Smooth muscle cell (in vitro differentiated cells): Measurements from ENCODE around the gene SYT15. TPM values are rescaled to one million over a fixed set of nuclear protein-coding genes. Genes with fewer than 3 reads are reported as not detected.
"Not testable (repeated sequence)": the region's sequence is repeated elsewhere in the genome, so short reads cannot be mapped to it uniquely, and the experiment has no call there.

Experiments
- DNase-seq: peaks from one replicate; lab custom pipeline; 2025; ENCODE audit not compliant: unreplicated experiment; lab: John Stamatoyannopoulos, UW
- H2AFZ ChIP-seq: fragments of 200-600 bp; sonication (generic); 2 replicates; pipeline ENCODE4 v1.6.0; 2016; ENCODE audit warnings: antibody characterized with exemption, low read depth, mild to moderate bottlenecking
- H3F3A ChIP-seq: fragments of 200-600 bp; sonication (generic); 2 replicates; pipeline ENCODE4 v1.6.0; 2017; ENCODE audit warnings: antibody characterized with exemption, low read depth
- H3K27ac ChIP-seq: fragments of 200-600 bp; sonication (generic); 2 replicates; pipeline ENCODE4 v1.5.1; 2016; ENCODE audit warnings: low read depth, mild to moderate bottlenecking
- H3K27me3 ChIP-seq: fragments of 200-600 bp; sonication (generic); 2 replicates; pipeline ENCODE4 v1.6.1; 2016; ENCODE audit warnings: low read depth, mild to moderate bottlenecking
- H3K36me3 ChIP-seq: fragments of 200-600 bp; sonication (generic); 2 replicates; pipeline ENCODE4 v1.5.1; 2016; ENCODE audit warnings: low read depth
- H3K4me1 ChIP-seq: fragments of 200-600 bp; sonication (generic); 2 replicates; pipeline ENCODE4 v1.5.1; 2016; ENCODE audit warnings: low read depth
- H3K4me2 ChIP-seq: fragments of 200-600 bp; sonication (generic); 2 replicates; pipeline ENCODE4 v1.6.0; 2016; ENCODE audit warnings: mild to moderate bottlenecking
- H3K4me3 ChIP-seq: fragments of 200-600 bp; sonication (generic); 2 replicates; pipeline ENCODE4 v1.5.1; 2016; ENCODE audit warnings: mild to moderate bottlenecking
- H3K79me2 ChIP-seq: fragments of 200-600 bp; sonication (generic); 2 replicates; pipeline ENCODE4 v1.6.0; 2016; ENCODE audit warnings: low read depth, mild to moderate bottlenecking
- H3K9ac ChIP-seq: fragments of 200-600 bp; sonication (generic); 2 replicates; pipeline ENCODE4 v1.6.0; 2016; ENCODE audit warnings: low read depth
- H3K9me3 ChIP-seq: fragments of 200-600 bp; sonication (generic); replicated peaks from 2 replicates; pipeline ENCODE4 v1.5.1; 2016; ENCODE audit warnings: low read depth
- H4K20me1 ChIP-seq: fragments of 200-600 bp; sonication (generic); 2 replicates; pipeline ENCODE4 v1.6.0; 2016; ENCODE audit warnings: low read depth
- polyA plus RNA-seq: library from polyadenylated mRNA; unstranded; fragments of >200 nt; fragmentation: Nextera tagmentation; extraction: Ambion mirVana; gene quantifications from 2 replicates; pipeline ENCODE4 v1.2.1, GENCODE V29; 2016
- total RNA-seq: library from RNA; depleted of rRNA; stranded (reverse); fragments of >200 nt; gene quantifications from 2 replicates; pipeline ENCODE4 v1.2.3, GENCODE V29; 2014

SYT15 gene
- total and polyA plus RNA-seq, 2 experiments from 2014 or later: 0.22 to 0.89 TPM

DNA sequence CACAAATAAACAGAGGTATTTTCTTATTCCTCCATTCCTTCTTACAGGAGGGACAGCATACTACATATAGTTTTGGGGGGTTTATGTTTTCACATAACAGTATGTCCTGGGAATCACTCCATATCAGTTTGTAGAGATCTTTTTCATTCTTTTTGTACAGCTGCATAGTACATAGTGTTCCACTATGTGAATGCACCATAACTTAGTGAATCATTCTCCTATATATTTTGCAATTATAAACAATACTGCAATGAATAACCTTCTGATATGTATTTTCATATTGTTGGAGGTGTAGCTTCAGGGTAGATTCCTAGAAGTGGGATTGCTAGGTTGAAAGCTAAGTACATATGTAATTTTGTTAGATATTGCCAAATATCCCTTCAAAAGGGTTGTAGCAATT, 61.1 kb downstream of the SYT15 start:
- H3K4me1 ChIP-seq, H3K4me2 ChIP-seq, H3K9ac ChIP-seq, H3K79me2 ChIP-seq, H4K20me1 ChIP-seq, H2AFZ ChIP-seq, H3K27me3 ChIP-seq, H3K4me3 ChIP-seq, H3K36me3 ChIP-seq, H3F3A ChIP-seq, H3K9me3 ChIP-seq, DNase-seq, H3K27ac ChIP-seq: not testable (repeated sequence)

Other genes with a start within 250 kb of the SYT15 start
- 50.3 and 81.1 TPM in 2 replicates for gene ANXA8L1, start 203.4 kb upstream of the SYT15 start, total RNA-seq
- 11.5 and 64.4 TPM in 2 replicates for gene ANXA8L1, start 203.4 kb upstream of the SYT15 start, polyA plus RNA-seq
- gene NPY4R, start 113.2 kb upstream of the SYT15 start, total RNA-seq: 0.09 TPM in 1 of 2 replicates, not detected in the other
- 0.21 TPM in 1 of 2 replicates, not detected in the other for gene NPY4R, start 113.2 kb upstream of the SYT15 start, polyA plus RNA-seq
- gene GPRIN2, start 22.5 kb upstream of the SYT15 start, total RNA-seq: 0.54 TPM in 1 of 2 replicates, not detected in the other
- 0.34 and 0.54 TPM in 2 replicates for gene GPRIN2, start 22.5 kb upstream of the SYT15 start, polyA plus RNA-seq